LoVo (cell line): ENCODE results near the gene CASK.
A peak's percentile ranks its signal among the peaks of the same experiment; 100 is the strongest.

Experiments
- DNase-seq: peaks from one replicate; pipeline ENCODE4 v3.0.0-alpha.2; 2016; ENCODE audit warnings: low spot score

The CASK gene

DNA sequence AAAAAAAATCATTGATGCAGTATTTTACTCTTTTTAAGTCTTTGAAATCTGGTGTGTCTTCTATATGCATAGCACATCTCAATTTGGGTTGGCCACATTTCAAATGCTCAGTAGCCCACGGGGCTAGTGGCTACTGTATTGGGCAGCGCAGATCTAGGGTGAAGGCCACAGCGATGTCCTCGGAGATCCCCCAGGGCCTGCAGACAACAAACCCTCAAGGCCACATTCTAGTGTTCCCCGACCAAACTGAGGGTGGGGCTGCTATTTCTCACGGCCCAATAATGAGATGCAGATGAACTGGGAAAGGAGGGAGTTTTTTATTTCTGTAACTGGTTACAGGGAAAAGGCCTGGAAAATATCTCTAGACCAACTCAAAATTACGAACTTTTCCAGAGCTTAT, 452.6 kb downstream of the CASK start:
- no peak for DNase-seq

DNA sequence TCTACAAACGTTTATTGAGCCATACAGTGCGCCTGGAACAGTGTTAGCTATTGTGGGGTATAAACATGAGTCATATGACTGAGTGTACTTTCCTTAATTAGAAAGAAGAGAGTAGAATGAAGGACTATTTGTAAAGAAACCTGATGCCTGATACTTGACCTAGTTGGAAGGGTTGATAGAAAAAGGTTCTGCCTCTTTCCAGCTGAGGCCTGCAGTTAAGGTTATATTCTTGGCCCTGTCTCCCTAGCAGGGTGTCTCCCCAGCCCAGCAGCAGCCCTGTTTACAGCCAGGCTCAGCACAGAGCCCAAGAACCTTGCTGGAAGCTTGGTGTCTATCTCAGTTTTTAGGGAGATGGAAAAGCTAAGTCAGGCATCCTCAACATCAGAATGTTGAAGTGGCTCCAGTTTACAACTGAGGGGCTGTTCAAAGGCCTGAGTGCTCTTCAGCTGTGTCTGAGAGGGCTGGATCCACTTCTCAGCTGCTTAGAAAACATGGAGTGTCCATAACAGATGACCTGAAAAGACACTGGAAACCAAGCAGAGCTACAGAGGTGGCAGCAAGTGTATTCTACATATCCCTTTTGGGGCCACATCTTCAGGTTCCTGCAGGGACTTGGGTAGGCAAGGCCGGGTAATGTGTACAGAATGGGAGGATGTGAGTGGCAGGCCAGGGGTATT, 454.6 kb downstream of the CASK start:
- peak; percentile 26 for DNase-seq
